Prostate gland (tissue), 2 donors: ENCODE results near the gene HGFAC.

Experiments
- CTCF ChIP-seq, 4 experiments: fragments of 200-600 bp in 2 of 4; fragments of 450-650 bp in 2 of 4; sonication (generic) in 2 of 4; IDR thresholded peaks; 1 replicate in 3 of 4; 2 replicates in 1 of 4; pipeline ENCODE4 v1.5.1; 2016 to 2019; ENCODE audit warnings: antibody characterized with exemption in 4 of 4, mild to moderate bottlenecking in 2 of 4, moderate library complexity in 2 of 4
- POLR2A ChIP-seq: fragments of 450-650 bp; IDR thresholded peaks from one replicate; pipeline ENCODE4 v1.6.1; 2016; ENCODE audit warnings: antibody characterized with exemption, mild to moderate bottlenecking
- POLR2AphosphoS5 ChIP-seq: sonication (generic); formaldehyde crosslinking; IDR thresholded peaks from one replicate; pipeline ENCODE4 v1.6.1; 2017; ENCODE audit warnings: antibody characterized with exemption

- TF ChIP-seq CTCF (IDR thresholded peaks at IDR 0.05), result no peak
- no peak for TF ChIP-seq POLR2A
- TF ChIP-seq POLR2AphosphoS5, result no peak
Observed at GRCh38 chr4:3486541-3487540, 45.1 kb downstream of the HGFAC start.
